KG1 (cell line): ENCODE measurements around the gene ZGRF1.
"Not testable (repeated sequence)": the region's sequence is repeated elsewhere in the genome, so short reads cannot be mapped to it uniquely, and the experiment has no call there.

Experiments
- DNase-seq: peaks from one replicate; lab custom pipeline; 2025; lab: John Stamatoyannopoulos, UW

The ZGRF1 gene

DNA sequence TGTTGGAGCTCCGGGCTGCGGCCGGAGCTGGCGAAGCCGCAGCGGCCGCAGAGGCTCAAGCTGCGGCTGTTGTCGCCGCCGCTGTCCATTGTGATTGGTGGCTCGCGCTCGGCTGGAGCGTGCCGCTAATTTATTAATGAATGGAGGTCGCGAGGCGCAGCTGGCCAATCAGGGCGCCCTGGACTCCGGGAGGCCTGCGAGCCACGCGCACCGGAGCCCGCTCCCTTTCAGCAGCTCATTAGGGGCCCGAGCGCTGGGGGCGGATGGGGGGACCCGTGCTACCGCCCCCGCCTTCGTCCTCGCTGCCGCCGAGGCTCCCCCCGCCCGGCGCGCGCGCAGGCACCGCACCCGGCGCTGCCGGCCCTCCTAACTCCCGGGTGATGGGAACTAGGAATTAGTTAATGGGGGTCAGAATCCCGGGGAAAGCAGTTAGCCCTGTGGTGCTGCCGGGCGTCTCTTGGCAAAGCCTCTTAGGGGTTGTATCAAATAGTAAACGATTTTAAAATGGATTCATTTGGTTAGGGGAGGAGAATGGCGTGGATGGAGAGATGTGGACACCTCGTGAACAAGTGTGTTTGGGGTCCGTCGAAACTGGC is 120.1 kb downstream of the ZGRF1 start:
- no peak for DNase-seq

DNA sequence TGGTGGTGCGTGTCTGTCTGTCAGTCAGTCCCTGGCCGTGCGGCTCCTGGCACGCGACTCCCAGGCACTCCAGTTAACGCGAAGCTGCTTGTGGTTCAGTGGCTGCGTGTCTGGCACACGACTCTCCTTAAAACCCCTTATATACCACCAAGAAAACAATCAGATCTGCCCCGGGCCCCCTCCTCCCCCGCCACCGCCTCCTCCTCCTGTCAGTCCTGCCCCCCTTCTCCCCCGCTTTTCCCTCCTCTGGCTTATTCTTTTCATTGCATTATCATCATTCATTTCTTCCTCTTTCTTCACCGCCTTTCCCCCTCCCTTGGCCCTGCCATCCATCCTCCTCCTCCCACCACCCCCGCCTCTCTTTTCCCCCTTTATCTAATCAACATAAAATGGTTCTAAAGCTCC is 120.6 kb downstream of the ZGRF1 start, which contains the start of gene NEUROG2:
NEUROG2 (minus strand) TSS at position 115 of the 405 bp plus-strand sequence. CDS start 705 bp downstream, outside the sequence.
- DNase-seq, result no peak

DNA sequence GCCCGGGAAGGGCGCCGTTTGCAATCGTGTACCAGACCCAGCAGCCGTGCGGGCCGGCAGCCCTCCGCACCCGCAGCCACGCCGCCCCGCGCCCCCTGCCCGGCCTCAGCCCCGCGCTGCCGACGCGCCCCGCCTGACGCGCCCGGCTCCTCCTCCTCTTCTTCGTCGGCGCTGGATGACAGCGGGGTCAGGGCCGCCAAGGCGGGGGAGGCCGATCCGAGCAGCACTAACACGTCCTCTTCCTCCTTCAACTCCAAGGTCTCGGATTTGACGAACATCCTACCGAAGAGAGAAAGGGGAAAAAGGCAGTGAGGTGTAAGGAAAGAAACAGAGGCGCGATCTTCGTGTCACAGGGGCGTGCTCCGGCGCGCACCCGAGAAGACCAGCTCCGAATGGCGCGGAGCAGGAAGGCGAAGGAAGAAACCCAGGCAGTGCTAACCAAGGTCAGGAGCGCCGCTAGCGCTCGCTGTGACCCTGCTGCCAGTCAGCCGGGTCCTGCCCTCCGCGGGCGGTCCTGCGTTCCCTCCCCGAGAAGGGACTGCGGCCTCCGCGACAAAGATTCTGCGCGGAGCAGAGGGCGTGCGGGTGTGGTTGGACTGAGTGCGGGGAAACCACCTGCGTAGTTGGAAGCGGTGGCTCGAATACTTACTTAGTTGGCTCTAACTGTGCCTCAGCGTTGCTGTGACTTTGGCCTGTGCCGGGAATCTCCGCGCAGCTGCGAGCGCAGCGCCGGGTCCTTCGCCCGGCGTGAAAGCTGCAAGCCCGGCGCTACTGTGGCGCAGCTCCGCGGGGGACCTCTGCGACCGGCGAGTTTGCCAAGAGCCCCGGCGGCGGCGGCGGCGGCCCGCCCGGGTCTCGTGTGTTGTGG is 121.3 kb downstream of the ZGRF1 start:
- peak; percentile 52 for DNase-seq

- no peak for DNase-seq
Measured at GRCh38 chr4:112514647-112515197, 122.0 kb downstream of the ZGRF1 start.

DNA sequence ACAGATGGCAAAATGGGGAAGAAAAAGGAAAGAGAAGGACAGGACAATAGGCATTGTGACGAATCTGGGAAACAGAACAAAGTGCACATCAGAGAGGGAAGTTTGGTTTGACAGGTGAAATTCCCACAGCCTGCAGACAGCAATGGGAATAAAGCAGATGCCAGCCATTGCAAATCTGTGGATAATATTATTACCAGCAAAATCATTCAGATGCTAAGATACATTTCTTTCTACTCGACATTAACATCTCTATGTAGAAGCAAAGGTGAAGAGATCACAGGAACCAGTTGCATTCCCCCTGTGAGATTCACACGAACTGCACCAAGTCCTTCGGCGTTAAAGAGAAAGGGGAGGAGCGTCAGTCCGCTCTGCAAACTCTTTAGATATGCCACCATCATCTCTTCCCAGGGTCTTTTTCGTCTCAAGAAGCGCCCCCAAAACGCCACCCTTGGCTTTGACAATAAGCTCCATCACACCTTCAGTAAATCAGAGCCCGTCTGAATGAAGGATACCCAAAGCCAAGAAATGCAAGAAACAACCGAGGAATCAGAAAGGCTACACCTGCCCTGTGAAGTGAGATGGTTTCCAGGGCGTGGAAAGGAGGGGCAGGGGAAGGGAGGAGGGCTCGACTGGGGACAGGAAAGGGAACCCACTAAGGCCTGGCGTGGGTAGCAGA is 122.6 kb downstream of the ZGRF1 start:
- DNase-seq, result no peak

- DNase-seq, result no peak
Measured at GRCh38 chr4:112511803-112512118, 124.9 kb downstream of the ZGRF1 start.

GRCh38 chr4:112511093-112511802 is 125.5 kb downstream of the ZGRF1 start:
- no peak for DNase-seq

GRCh38 chr4:112510291-112511092 is 126.2 kb downstream of the ZGRF1 start:
- DNase-seq, result no peak

- DNase-seq, result no peak
Measured at GRCh38 chr4:112509243-112510141, 127.2 kb downstream of the ZGRF1 start.

- no peak for DNase-seq
Measured at GRCh38 chr4:112508356-112508755, 128.4 kb downstream of the ZGRF1 start.

DNA sequence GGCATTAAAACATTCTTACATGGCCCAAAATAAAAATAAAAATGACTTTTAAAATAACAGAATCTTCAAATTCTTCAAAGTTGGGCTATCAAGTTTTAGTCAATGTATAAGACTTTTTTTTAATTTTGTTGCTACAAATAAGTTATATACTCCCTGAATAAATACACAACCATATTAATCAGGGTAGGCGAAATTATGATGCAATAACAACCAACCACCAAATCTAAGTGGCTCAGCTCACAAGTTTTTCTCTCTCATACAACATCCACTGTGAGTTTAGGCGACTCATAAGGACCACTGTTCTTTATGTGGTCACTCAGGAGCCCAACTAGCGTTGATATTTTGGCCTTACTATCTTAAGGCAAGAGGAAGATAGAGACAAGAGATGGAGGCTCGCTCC is 131.9 kb downstream of the ZGRF1 start:
- DNase-seq, result no peak

DNA sequence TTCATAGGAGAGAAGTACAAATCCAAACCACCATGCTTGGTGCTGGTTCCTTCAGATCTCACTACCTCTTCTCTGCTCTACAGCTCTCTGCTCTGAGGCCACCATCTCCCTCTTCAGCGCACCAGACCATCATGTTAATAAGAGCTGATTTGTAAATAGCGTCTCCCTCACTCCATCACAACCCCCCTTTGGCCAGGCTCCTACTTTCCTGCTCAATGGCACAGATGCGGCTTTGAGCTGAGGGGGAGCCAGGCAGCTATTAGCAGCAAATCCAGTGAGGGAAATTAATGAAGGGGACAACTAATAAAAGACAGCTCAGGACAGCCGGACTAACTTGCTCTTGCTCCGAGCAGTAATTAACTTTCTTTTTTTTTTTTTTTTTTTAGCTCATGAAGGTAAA is 133.8 kb downstream of the ZGRF1 start:
- DNase-seq, result no peak

DNA sequence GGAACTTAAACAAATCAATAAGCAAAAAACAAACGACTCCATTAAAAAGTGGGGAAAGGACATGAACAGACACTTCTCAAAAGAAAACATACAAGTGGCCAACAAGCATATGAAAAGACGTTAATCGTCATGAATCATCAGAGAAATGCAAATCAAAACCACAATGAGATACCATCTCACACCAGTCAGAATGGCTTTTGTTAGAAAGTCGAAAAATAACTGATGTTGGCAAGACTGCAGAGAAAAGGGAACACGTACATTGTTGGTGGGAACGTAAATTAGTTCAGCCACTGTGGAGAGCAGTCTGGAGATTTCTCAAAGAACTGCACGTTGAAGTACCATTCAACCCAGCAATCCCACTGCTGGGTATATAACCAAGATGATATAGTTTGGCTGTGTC is 144.4 kb downstream of the ZGRF1 start:
- DNase-seq, result no peak

GRCh38 chr4:112490808-112491207 is 145.9 kb downstream of the ZGRF1 start:
- DNase-seq, result not testable (repeated sequence)
